ENCODE measurements around the gene PTPRA.
A peak's percentile ranks its signal among the peaks of the same experiment; 100 is the strongest.

PTPRA gene

DNA sequence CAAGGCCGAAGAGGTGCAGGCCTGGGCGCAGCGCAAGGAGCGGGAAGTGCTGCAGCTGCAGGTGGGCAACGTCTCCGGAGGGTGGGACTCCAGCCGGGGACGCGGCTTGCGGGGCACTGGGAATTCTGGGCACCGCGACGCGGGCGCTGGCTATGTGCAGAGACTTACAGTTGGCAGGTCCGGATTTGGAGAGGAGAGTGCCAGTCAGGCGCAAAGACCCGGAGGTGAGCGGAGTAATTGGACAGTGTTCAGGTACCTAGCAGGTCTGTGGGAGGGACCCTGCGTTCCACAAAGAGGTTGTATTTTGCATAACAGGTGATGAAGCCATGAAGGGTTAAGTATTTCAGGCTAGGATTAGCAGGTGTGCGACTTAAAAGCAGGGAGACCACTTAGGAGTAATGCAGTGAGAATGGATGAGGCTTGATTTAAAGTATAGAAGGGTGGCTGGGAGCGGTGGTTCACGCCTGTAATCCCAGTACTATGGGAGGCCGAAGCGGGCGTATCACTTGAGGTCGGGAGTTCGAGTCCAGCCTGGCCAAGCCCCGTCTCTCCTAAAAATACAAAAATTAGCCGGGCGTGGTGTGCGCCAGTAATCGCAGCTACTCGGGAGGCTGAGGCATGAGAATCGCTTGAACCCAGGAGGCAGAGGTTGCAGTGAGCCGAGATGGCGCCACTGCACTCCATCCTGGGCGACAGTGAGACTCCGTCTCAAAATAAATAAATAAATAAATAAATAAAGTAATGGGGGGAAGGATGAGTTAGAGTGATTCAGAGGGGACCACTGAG lies 173.6 kb downstream of the PTPRA start:
- peak overlapping the region; percentile 69 for H3K14ac ChIP-seq (ENCODE audit: low read length)
- peak overlapping the region; percentile 56 for H4K91ac ChIP-seq (ENCODE audit: low read depth, low read length)
- H2AK5ac ChIP-seq (ENCODE audit: low read length), result no peak overlapping the region
- peaks cover 9% of the 10 kb centered on the region for H3K79me2 ChIP-seq (ENCODE audit: control insufficient read depth, insufficient read depth, low read length, poor library complexity)
- H2BK5ac ChIP-seq (ENCODE audit: low read depth, low read length, poor library complexity), result no peak overlapping the region
- no peak overlapping the region for H3K27ac ChIP-seq (ENCODE audit: low read depth, low read length)
- peak in 1 of 2 donors; percentile 21 for DNase-seq
- H3K4me1 ChIP-seq (ENCODE audit: control insufficient read depth in 1 of 2, insufficient read depth in 2 of 2, low read length in 2 of 2), result peaks cover 3 to 7% of the 10 kb centered on the region in 2 experiments
- peaks cover 20 to 26% of the 10 kb centered on the region in 2 experiments for H3K36me3 ChIP-seq (ENCODE audit: control insufficient read depth in 1 of 2, insufficient read depth in 2 of 2, low read length in 2 of 2)
- peak overlapping the region; percentile 93 for H4K8ac ChIP-seq (ENCODE audit: low read depth, low read length)
- peak overlapping the region; percentile 83 for H3K9ac ChIP-seq (ENCODE audit: low read length)
- peak overlapping the region; percentile 31 for H3K4ac ChIP-seq (ENCODE audit: low read depth, low read length)
- no peaks in the 10 kb centered on the region for H3K27me3 ChIP-seq (ENCODE audit: insufficient read depth, low read length)
- H3K79me1 ChIP-seq (ENCODE audit: low read length), result peaks cover 13% of the 10 kb centered on the region
- H3K4me2 ChIP-seq (ENCODE audit: low read length), result peak overlapping the region; percentile 90
- no peak overlapping the region for H2BK12ac ChIP-seq (ENCODE audit: low read length)
- no peak overlapping the region for H3K23ac ChIP-seq (ENCODE audit: low read length)
- H3K4me3 ChIP-seq (ENCODE audit: low read depth, low read length), result peak overlapping the region; percentile 86
- peak overlapping the region; percentile 26 for H2AFZ ChIP-seq (ENCODE audit: insufficient read depth, low read length, poor library complexity)
- H2BK120ac ChIP-seq (ENCODE audit: insufficient read depth, low read length, poor library complexity), result no peak overlapping the region
- H4K12ac ChIP-seq (ENCODE audit: low read depth, low read length), result peak overlapping the region; percentile 46
- WGBS (ENCODE audit: extremely low coverage, insufficient coverage, insufficient read length), result no CpG with 5 or more reads among the region's 39 CpGs
- peak overlapping the region; percentile 23 for H3K18ac ChIP-seq (ENCODE audit: low read length)
- H3K9me3 ChIP-seq (ENCODE audit: insufficient read depth, low read depth, low read length), result peaks cover 2% of the 10 kb centered on the region

DNA sequence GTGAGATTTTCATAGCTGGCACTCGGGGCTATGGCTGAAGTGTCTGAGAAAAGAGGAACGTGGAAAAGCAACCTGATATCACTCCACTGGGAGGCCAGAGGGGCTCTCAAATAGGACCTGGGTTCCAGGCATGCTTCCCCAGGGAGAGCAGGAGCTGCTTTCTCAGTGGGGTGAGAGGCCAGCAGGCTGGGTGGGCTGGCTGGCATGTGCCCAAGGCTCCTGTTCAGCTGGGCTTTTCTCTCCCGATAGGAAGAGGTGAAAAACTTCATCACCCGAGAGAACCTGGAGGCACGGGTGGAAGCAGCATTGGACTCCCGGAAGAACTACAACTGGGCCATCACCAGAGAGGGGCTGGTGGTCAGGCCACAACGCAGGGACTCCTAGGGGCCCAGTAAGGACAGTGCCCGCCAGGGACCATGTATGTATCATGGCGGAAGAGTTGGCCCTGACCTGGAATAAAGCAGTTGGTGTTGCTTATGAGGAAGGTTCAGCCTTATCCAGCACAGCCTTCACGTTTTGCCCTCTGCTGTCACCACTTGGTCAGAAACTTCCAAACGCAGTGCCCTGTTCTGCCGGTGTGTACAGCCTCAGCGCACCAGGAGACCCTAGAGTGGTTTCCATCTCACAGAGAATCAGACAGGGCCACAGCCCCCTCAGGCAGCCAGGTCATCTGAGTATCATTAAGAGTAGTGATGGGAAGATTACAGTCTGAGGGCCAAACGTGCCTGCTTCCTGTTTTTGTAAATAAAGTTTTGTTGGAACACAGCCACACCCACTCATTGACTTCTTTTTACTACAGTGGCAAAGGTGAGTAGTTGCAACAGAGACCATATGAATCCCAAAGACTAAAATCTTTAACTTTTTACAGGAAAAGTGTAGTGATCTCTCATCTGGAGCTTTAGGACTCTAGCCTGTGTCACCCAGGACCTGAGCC lies 174.5 kb downstream of the PTPRA start:
- H2BK5ac ChIP-seq (ENCODE audit: low read depth, low read length, poor library complexity), result no peak overlapping the region
- no peak overlapping the region for H2BK12ac ChIP-seq (ENCODE audit: low read length)
- no CpG with 5 or more reads among the region's 14 CpGs for WGBS (ENCODE audit: extremely low coverage, insufficient coverage, insufficient read length)
- peak overlapping the region; percentile 29 for H3K4ac ChIP-seq (ENCODE audit: low read depth, low read length)
- H3K9ac ChIP-seq (ENCODE audit: low read length), result no peak overlapping the region
- no peak overlapping the region for H3K23ac ChIP-seq (ENCODE audit: low read length)
- peaks cover 2% of the 10 kb centered on the region for H3K9me3 ChIP-seq (ENCODE audit: insufficient read depth, low read depth, low read length)
- no peak overlapping the region for H4K12ac ChIP-seq (ENCODE audit: low read depth, low read length)
- no peak overlapping the region for H3K27ac ChIP-seq (ENCODE audit: low read depth, low read length)
- peaks cover 20 to 26% of the 10 kb centered on the region in 2 experiments for H3K36me3 ChIP-seq (ENCODE audit: control insufficient read depth in 1 of 2, insufficient read depth in 2 of 2, low read length in 2 of 2)
- H4K91ac ChIP-seq (ENCODE audit: low read depth, low read length), result no peak overlapping the region
- peaks cover 13% of the 10 kb centered on the region for H3K79me1 ChIP-seq (ENCODE audit: low read length)
- H2AFZ ChIP-seq (ENCODE audit: insufficient read depth, low read length, poor library complexity), result no peak overlapping the region
- H3K4me1 ChIP-seq (ENCODE audit: control insufficient read depth in 1 of 2, insufficient read depth in 2 of 2, low read length in 2 of 2), result peaks cover 3 to 7% of the 10 kb centered on the region in 2 experiments
- no peak overlapping the region for H3K4me3 ChIP-seq (ENCODE audit: low read depth, low read length)
- H3K4me2 ChIP-seq (ENCODE audit: low read length), result no peak overlapping the region
- H2AK5ac ChIP-seq (ENCODE audit: low read length), result no peak overlapping the region
- no peaks in the 10 kb centered on the region for H3K27me3 ChIP-seq (ENCODE audit: insufficient read depth, low read length)
- no peak for DNase-seq
- H3K79me2 ChIP-seq (ENCODE audit: control insufficient read depth, insufficient read depth, low read length, poor library complexity), result peaks cover 9% of the 10 kb centered on the region
- H3K14ac ChIP-seq (ENCODE audit: low read length), result no peak overlapping the region
- no peak overlapping the region for H2BK120ac ChIP-seq (ENCODE audit: insufficient read depth, low read length, poor library complexity)
- H4K8ac ChIP-seq (ENCODE audit: low read depth, low read length), result no peak overlapping the region
- H3K18ac ChIP-seq (ENCODE audit: low read length), result no peak overlapping the region

DNA sequence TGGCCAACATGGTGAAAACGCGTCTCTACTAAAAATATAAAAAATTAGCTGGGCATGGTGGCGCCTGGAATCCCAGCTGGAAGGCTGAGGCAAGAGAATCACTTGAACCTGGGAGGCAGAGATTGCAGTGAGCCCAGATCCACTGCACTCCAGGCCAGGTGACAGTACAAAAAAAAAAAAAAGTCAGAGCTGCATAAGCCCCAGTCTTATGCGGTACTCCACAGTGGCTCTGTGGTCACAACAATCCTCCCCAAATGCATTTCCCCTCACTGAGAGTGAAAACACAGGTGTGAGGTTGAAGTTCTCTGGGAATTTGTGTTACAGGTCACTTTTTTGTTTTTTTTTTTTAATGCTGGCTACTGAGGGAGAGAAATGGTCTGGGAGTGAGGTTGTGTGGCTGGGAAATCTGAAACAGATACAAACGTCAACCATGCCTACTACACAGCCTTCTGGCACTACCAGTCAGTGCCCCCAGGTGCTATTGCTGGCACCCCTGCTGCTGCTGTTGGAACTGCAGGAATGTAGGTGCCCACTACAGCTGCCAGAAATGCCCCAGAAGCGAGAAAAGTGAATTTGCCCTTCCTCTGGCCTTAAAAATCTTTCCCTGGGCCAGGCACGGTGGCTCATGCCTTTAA lies 178.2 kb downstream of the PTPRA start:
- no peak overlapping the region for H4K8ac ChIP-seq (ENCODE audit: low read depth, low read length)
- DNase-seq, result no peak
- H2BK120ac ChIP-seq (ENCODE audit: insufficient read depth, low read length, poor library complexity), result no peak overlapping the region
- no peak overlapping the region for H3K4me3 ChIP-seq (ENCODE audit: low read depth, low read length)
- no peak overlapping the region for H3K18ac ChIP-seq (ENCODE audit: low read length)
- WGBS (ENCODE audit: extremely low coverage, insufficient coverage, insufficient read length), result no CpG with 5 or more reads among the region's 7 CpGs
- peaks cover 2% of the 10 kb centered on the region for H3K9me3 ChIP-seq (ENCODE audit: insufficient read depth, low read depth, low read length)
- H3K4me1 ChIP-seq (ENCODE audit: control insufficient read depth in 1 of 2, insufficient read depth in 2 of 2, low read length in 2 of 2), result peaks cover 3% of the 10 kb centered on the region in 2 experiments
- H2AFZ ChIP-seq (ENCODE audit: insufficient read depth, low read length, poor library complexity), result no peak overlapping the region
- H4K91ac ChIP-seq (ENCODE audit: low read depth, low read length), result no peak overlapping the region
- H3K9ac ChIP-seq (ENCODE audit: low read length), result no peak overlapping the region
- H3K4ac ChIP-seq (ENCODE audit: low read depth, low read length), result no peak overlapping the region
- H3K27me3 ChIP-seq (ENCODE audit: insufficient read depth, low read length), result no peaks in the 10 kb centered on the region
- no peak overlapping the region for H2BK12ac ChIP-seq (ENCODE audit: low read length)
- no peak overlapping the region for H2BK5ac ChIP-seq (ENCODE audit: low read depth, low read length, poor library complexity)
- no peak overlapping the region for H3K14ac ChIP-seq (ENCODE audit: low read length)
- peaks cover 3% of the 10 kb centered on the region for H3K79me2 ChIP-seq (ENCODE audit: control insufficient read depth, insufficient read depth, low read length, poor library complexity)
- H3K27ac ChIP-seq (ENCODE audit: low read depth, low read length), result no peak overlapping the region
- no peak overlapping the region for H3K23ac ChIP-seq (ENCODE audit: low read length)
- no peak overlapping the region for H2AK5ac ChIP-seq (ENCODE audit: low read length)
- peaks cover 1% of the 10 kb centered on the region for H3K79me1 ChIP-seq (ENCODE audit: low read length)
- no peak overlapping the region for H3K4me2 ChIP-seq (ENCODE audit: low read length)
- H4K12ac ChIP-seq (ENCODE audit: low read depth, low read length), result no peak overlapping the region
- peaks cover 20 to 26% of the 10 kb centered on the region in 2 experiments for H3K36me3 ChIP-seq (ENCODE audit: control insufficient read depth in 1 of 2, insufficient read depth in 2 of 2, low read length in 2 of 2)

DNA sequence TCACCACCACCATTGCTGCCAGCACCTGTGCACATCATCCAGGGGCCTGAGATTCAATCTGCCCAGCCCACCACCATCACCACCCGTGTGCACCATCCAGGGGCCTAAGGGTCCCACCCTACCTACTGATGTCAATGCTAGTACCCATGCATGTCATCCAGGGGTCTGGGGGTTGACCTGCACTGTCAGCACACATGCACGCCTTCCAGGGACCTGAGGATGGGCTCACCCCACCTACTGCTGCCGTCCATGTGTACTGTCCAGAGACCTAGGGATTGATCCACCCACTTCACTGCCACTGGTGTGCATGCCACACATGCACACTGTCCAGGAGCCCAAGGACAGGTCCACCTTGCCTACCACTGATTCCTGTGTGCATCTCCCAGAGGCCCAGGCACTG lies 186.2 kb downstream of the PTPRA start:
- DNase-seq, result no peak
- Histone ChIP-seq H3K27me3 (ENCODE audit: insufficient read depth, low read length) (no peaks in the 10 kb centered on the region), H3K36me3 (ENCODE audit: control insufficient read depth in 1 of 2, insufficient read depth in 2 of 2, low read length in 2 of 2) (no peaks in the 10 kb centered on the region), H3K4ac (ENCODE audit: low read depth, low read length) (no peak overlapping the region), H3K18ac (ENCODE audit: low read length) (no peak overlapping the region), H2AK5ac (ENCODE audit: low read length) (no peak overlapping the region), H3K27ac (ENCODE audit: low read depth, low read length) (no peak overlapping the region), H2AFZ (ENCODE audit: insufficient read depth, low read length, poor library complexity) (no peak overlapping the region), H2BK120ac (ENCODE audit: insufficient read depth, low read length, poor library complexity) (no peak overlapping the region), H4K12ac (ENCODE audit: low read depth, low read length) (no peak overlapping the region), H3K9me3 (ENCODE audit: insufficient read depth, low read depth, low read length) (peaks cover 3% of the 10 kb centered on the region), H3K4me1 (ENCODE audit: control insufficient read depth in 1 of 2, insufficient read depth in 2 of 2, low read length in 2 of 2) (no peaks in the 10 kb centered on the region), H3K9ac (ENCODE audit: low read length) (no peak overlapping the region), H3K23ac (ENCODE audit: low read length) (no peak overlapping the region), H4K91ac (ENCODE audit: low read depth, low read length) (no peak overlapping the region), H3K4me3 (ENCODE audit: low read depth, low read length) (peak overlapping the region; percentile 34), H3K14ac (ENCODE audit: low read length) (no peak overlapping the region), H3K4me2 (ENCODE audit: low read length) (no peak overlapping the region), H3K79me2 (ENCODE audit: control insufficient read depth, insufficient read depth, low read length, poor library complexity) (no peaks in the 10 kb centered on the region), H3K79me1 (ENCODE audit: low read length) (no peaks in the 10 kb centered on the region), H2BK5ac (ENCODE audit: low read depth, low read length, poor library complexity) (no peak overlapping the region), H4K8ac (ENCODE audit: low read depth, low read length) (no peak overlapping the region), H2BK12ac (ENCODE audit: low read length) (no peak overlapping the region)
- no CpG with 5 or more reads among the region's 3 CpGs for WGBS (ENCODE audit: extremely low coverage, insufficient coverage, insufficient read length)
